Ramos (cell line): Measurements from ENCODE around the gene TJP2.

Experiments used
- in situ Hi-C: fragments of 300-500 bp; cut with MboI; formaldehyde crosslinking; loops from one replicate; pipeline ENCODE4 v1.14.3; 2022; ENCODE audit warnings: low sequenced_read_pairs; ENCODE audit not compliant: unreplicated experiment

Gene TJP2

GRCh38 chr9:69188975-69189374, 14.9 kb downstream of the TJP2 start:
- in situ Hi-C loops, result no loop called here

GRCh38 chr9:69190086-69190862, 16.2 kb downstream of the TJP2 start:
- in situ Hi-C loops, result loop anchor here (10.0 kb wide), 1 partner anchor 135 kb away; no protein-coding TSS in a partner anchor

GRCh38 chr9:69190863-69191181, 16.7 kb downstream of the TJP2 start:
- in situ Hi-C loops, result loop anchor here (10.0 kb wide), 1 partner anchor 136 kb away; no protein-coding TSS in a partner anchor

GRCh38 chr9:69191231-69191630, 17.2 kb downstream of the TJP2 start:
- in situ Hi-C loops, result loop anchor here (10.0 kb wide), 1 partner anchor 136 kb away; no protein-coding TSS in a partner anchor

GRCh38 chr9:69192214-69192613, 18.1 kb downstream of the TJP2 start:
- in situ Hi-C loops, result loop anchor here (10.0 kb wide), 1 partner anchor 137 kb away; no protein-coding TSS in a partner anchor

- in situ Hi-C loops, result loop anchor here (10.0 kb wide), 1 partner anchor 139 kb away; no protein-coding TSS in a partner anchor
These were observed 19.6 kb downstream of the TJP2 start for GRCh38 chr9:69193685-69194032.

GRCh38 chr9:69194702-69195418, 20.8 kb downstream of the TJP2 start:
- in situ Hi-C loops, result loop anchor here (10.0 kb wide), 1 partner anchor 140 kb away; no protein-coding TSS in a partner anchor

GRCh38 chr9:69195668-69196067, 21.6 kb downstream of the TJP2 start:
- in situ Hi-C loops, result loop anchor here (10.0 kb wide), 1 partner anchor 141 kb away; no protein-coding TSS in a partner anchor

- in situ Hi-C loops, result loop anchor here (10.0 kb wide), 1 partner anchor 143 kb away; no protein-coding TSS in a partner anchor
These were observed 23.6 kb downstream of the TJP2 start for GRCh38 chr9:69197687-69198086.

GRCh38 chr9:69198521-69199220, 24.6 kb downstream of the TJP2 start:
- in situ Hi-C loops, result loop anchor here (10.0 kb wide), 1 partner anchor 144 kb away; no protein-coding TSS in a partner anchor

- in situ Hi-C loops, result loop anchor here (10.0 kb wide), 1 partner anchor 145 kb away; no protein-coding TSS in a partner anchor
These were observed 25.8 kb downstream of the TJP2 start for GRCh38 chr9:69199769-69200470.

GRCh38 chr9:69202556-69202955, 28.5 kb downstream of the TJP2 start:
- in situ Hi-C loops, result no loop called here

- in situ Hi-C loops, result no loop called here
These were observed 30.2 kb downstream of the TJP2 start for GRCh38 chr9:69204326-69204725.

GRCh38 chr9:69204849-69205248, 30.8 kb downstream of the TJP2 start:
- in situ Hi-C loops, result no loop called here

GRCh38 chr9:69206047-69206446, 32.0 kb downstream of the TJP2 start:
- in situ Hi-C loops, result no loop called here

- in situ Hi-C loops, result no loop called here
These were observed 33.4 kb downstream of the TJP2 start for GRCh38 chr9:69207503-69207902.

GRCh38 chr9:69211424-69212036, 37.5 kb downstream of the TJP2 start:
- in situ Hi-C loops, result no loop called here

GRCh38 chr9:69213647-69214046, 39.6 kb downstream of the TJP2 start:
- in situ Hi-C loops, result no loop called here

- in situ Hi-C loops, result no loop called here
These were observed 40.9 kb downstream of the TJP2 start for GRCh38 chr9:69214939-69215338.
